HS-5 (cell line): ENCODE measurements around the gene CREB5.
"Not testable (repeated sequence)": the region's sequence is repeated elsewhere in the genome, so short reads cannot be mapped to it uniquely, and the experiment has no call there.

Experiments used
- DNase-seq: peaks from one replicate; pipeline ENCODE4 v3.0.0-alpha.2; 2012; ENCODE audit warnings: low read depth

Gene CREB5

GRCh38 chr7:28784171-28784902, 372.0 kb downstream of the CREB5 start:
- no peak for DNase-seq

DNA sequence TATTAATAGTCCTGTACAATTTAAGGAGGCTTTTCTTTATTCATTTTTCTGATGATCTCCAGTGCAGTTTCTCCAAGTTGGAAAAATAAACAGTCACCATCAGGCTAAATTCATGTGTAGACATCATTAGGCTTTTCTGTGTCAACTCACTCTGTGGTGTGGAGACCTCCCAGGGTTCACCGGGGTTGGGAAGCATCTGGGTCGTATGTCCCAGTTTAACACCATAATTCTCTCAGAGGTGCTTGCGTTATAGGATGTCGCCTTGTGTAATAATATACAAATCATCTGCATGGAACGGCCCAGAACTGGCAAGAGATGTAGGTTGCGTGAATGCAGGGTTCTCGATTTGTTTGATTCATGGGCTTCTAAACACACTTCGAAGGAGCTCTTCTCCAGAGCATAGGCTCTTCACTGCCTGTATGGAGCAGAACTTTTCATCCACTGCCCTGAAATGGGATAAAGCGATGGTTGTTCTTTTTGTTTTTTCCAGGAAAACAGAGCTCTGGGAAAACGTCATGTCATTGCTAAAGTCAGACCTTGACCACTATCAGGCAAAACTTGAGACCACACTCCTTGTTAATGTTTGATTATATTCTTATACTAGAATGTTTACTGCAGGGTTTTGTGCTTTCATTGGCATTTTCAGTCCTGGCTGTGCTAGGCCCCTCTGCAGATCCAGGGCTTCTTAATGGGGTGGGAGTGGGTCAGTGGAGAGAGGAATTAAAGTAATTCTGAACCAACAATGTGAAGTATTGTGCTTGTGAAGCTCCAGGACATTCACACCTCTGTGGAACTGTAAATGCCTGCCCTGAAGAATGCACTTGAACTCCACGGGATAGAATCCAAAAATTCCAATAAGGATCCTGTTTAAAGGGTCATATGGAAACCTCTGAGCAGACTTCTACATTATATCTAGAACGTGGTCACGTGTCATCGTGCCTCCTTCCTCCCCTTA, 373.0 kb downstream of the CREB5 start:
- DNase-seq, result no peak

DNA sequence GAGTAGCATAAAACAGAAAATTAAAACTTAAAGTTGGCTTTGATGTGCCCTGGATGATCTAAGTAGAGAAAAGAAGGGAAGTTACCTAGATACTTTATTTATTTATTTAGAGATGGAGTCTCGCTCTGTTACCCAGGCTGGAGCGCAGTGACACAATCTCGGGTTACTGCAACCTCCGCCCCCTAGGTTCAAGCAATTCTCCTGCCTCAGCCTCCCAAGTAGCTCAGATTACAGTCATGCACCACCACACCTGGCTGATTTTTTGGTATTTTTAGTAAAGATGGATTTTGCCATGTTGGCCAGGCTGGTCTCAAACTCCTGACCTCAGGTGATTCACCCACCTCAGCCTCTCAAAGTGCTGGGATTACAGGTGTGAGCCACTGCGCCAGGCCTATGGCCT, 373.8 kb downstream of the CREB5 start:
- not testable (repeated sequence) for DNase-seq

GRCh38 chr7:28787106-28787505, 374.8 kb downstream of the CREB5 start:
- no peak for DNase-seq

DNA sequence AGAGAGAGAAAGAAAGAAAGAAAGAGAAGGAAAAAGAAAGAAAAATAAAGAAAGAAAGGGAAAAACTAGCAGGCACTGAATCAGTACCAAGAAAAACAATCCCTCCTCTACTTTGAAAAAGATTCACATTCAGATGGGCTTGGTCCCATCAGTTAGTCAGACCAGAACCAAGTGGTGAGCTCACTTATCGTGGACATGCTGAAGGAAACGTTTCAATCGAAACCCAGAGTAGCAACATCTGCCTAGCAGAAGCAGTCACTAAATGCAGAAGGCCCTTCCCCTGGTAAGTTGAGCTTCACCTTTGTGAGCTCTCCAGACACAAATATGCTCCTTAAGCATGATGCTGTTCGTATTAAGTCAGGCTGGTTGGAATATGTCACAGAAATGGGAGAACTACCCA, 378.1 kb downstream of the CREB5 start:
- DNase-seq, result no peak

GRCh38 chr7:28792858-28793257, 380.5 kb downstream of the CREB5 start:
- no peak for DNase-seq

- DNase-seq, result no peak
Measured at GRCh38 chr7:28793381-28794085, 381.2 kb downstream of the CREB5 start.

DNA sequence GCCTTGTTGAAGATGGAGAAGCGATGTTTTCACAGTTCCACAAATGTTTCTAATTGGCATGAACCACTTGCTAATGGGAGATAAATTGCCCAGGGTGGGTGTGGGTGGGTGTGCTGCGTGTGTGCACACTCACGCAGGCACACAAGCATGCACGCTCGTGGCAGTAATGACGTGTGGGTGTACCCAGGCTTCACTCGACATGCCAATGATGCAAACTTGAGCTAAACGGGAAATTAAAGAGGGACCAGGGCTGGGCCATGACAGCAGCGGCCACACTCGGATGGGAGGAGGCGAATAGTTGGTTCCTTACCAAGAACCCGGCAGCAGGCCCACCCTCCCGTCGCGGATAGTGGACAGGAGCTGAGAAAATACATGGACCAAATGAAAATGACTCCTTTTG, 386.0 kb downstream of the CREB5 start:
- no peak for DNase-seq

DNA sequence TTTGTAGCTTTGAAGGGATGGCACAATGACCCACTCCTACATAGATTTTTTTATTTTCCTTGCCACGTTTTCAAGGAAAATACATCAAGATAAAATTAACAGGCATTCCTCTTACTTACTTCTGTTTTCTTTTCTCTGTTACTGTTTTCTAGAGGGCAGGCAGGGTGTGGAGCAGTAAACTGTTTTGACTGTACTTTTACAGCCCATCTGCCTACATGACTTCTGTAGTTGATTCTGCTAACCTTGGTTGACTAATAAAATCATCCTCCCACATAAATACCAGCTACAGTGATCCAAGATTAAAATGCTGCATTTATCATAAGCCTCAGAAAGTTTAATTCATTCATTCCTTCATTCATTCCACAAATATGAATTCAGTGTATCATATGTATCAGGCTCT, 387.3 kb downstream of the CREB5 start:
- DNase-seq, result no peak

DNA sequence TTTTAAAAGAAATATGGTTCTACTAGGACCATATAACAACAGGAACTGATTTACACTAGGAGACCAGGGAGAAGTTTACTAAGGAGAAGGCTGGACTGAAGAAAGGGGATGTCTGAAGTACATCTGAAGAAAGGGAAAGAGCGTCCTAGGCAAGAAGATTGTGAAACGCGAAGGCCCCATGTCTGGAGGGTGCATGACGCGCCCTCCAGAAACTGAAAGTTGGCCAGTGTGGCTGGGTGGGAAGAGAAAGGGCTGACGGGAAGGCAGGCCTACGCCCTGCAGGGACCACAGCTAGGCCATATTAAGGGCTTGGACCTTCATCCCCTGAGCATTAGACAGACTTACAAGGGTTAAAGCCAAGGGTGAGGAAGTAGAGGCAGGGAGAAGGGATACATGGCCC, 387.8 kb downstream of the CREB5 start:
- no peak for DNase-seq

GRCh38 chr7:28802450-28802849, 390.1 kb downstream of the CREB5 start:
- peak; percentile 73 for DNase-seq

GRCh38 chr7:28804157-28804556, 391.8 kb downstream of the CREB5 start:
- no peak for DNase-seq

DNA sequence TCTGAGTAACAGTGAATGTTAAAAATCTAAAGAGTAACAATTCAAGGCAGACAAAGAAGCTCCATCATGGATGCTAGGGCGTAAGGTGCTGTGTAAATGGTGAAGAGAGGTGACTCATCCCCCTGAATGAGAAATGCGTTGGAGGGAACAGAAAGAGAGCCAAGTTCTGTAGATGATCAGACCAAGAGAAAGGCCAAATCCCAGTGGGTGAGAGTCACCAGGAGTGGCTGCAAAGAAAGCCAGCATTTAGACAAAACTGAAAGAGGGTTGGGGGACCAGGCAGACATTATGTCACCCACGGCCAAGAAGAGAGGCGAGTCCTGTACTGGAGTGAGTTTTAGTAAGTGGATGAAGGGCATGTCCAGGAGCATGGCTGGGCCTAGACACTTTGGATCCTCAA, 392.7 kb downstream of the CREB5 start:
- peak; percentile 63 for DNase-seq

- peak; percentile 42 for DNase-seq
Measured at GRCh38 chr7:28806841-28807240, 394.5 kb downstream of the CREB5 start.

DNA sequence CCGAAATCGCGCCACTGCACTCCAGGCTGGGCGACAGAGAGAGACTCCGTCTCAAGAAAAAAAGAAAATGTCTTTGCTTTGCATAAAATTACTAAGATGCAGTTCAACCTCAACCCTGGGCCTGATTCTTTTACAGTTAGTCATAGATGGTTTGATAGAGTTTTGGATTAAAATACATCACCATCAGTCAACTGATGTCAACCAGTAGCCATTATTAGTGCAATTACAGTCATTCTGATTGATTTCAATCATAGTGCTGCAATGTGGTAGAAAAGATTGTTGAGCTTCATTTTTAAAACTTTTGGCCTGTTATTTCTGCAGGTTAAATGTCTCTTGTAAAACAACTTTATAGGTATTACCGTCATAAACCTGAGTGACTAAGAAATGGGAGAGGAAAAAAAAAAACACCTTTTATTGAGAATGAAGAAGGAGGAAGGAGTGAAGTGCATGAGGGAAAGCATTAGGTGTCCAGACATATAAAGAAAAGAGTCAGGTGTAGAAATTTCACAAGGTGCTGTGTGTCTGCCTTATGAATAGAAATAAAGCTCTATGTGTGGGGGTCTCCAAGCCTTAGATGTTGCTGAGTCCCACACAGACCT, 395.2 kb downstream of the CREB5 start:
- peak; percentile 6 for DNase-seq

- DNase-seq, result peak; percentile 39
Measured at GRCh38 chr7:28808796-28809533, 396.6 kb downstream of the CREB5 start.

DNA sequence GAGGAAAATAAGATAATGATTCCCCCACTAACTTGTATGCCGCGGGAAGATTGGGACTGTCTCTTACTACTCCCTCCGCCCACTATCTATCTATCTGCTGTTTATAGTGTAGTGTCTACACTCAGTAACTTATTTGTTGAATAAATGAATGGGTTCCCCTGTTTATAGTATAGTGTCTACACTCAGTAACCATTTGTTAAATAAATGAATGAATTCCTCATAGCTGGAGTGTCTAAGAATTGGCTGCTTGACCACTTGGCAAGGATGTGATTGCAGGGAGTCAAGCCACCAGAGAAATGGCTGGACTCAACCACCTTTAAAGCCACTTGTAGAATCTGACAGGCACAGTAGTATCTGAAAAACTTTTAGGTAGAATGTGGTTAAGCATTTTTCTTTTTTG, 398.7 kb downstream of the CREB5 start:
- DNase-seq, result no peak

- DNase-seq, result no peak
Measured at GRCh38 chr7:28811701-28812430, 399.5 kb downstream of the CREB5 start.

DNA sequence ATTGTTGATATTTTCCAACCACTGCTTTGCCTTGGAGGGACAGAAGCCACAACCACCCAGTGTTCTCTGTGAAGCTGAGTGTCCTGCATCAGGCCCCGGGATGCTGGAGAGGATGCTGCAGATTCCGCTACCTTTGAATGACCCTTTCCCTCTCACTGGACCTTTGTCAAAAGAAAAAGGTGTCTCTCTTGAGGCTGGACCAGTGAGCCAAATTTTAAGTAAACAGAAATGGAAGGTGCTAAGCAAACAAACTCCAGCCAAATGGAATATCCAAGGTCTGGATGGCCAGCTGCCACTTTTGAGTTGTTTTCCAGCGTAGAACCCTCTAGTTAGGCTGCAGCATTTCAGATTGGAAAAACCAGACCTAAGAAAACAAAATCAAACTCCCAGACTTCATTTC, 400.3 kb downstream of the CREB5 start:
- no peak for DNase-seq

- no peak for DNase-seq
Measured at GRCh38 chr7:28813243-28813962, 401.1 kb downstream of the CREB5 start.
